ENCODE data around the gene ZNF469. TPM values are rescaled to one million over a fixed set of nuclear protein-coding genes. Genes with fewer than 3 reads are reported as not detected.

ZNF469 gene
- total and polyA plus RNA-seq, 2 donors (not counting 3 experiments of a cell fraction or from before 2014, with no cell fraction given) = 0.90 to 5.7 TPM

GRCh38 chr16:88333848-88334777 is 48.6 kb upstream of the ZNF469 start:
- Histone ChIP-seq H3K4me2 (ENCODE audit: insufficient read depth, low read length) (no peak overlapping the region), H3K9me3 (replicated peaks; ENCODE audit: control insufficient read depth, insufficient read depth, low read length) (no peaks in the 10 kb centered on the region), H3K9me1 (replicated peaks; ENCODE audit: control insufficient read depth, extremely low read depth, insufficient read depth, low read length) (no peaks in the 10 kb centered on the region), H3K9ac (replicated peaks; ENCODE audit: extremely low read depth, insufficient read depth, low read length) (no peak overlapping the region), H2AFZ (ENCODE audit: low read depth, low read length) (no peak overlapping the region), H3K36me3 (ENCODE audit: control insufficient read depth in 2 of 2, extremely low read depth in 1 of 2, insufficient read depth in 2 of 2, low read length in 2 of 2) (no peaks in the 10 kb centered on the region), H3K27me3 (ENCODE audit: control insufficient read depth in 2 of 2, insufficient read depth in 2 of 2, low read length in 2 of 2) (no peaks in the 10 kb centered on the region), H3K79me2 (ENCODE audit: control insufficient read depth, insufficient read depth, low read length) (no peaks in the 10 kb centered on the region), H3K4me3 (replicated peaks in 1 of 3; ENCODE audit: insufficient read depth in 1 of 3, low read depth in 1 of 3, low read length in 3 of 3) (no peak overlapping the region), H3K4me1 (ENCODE audit: control insufficient read depth, extremely low read depth, insufficient read depth, low read length) (peaks cover 17% of the 10 kb centered on the region), H3K27ac (ENCODE audit: insufficient read depth, low read depth, low read length) (peak overlapping the region; percentile 18), H4K20me1 (replicated peaks; ENCODE audit: control insufficient read depth, extremely low read depth, insufficient read depth, low read length) (no peaks in the 10 kb centered on the region)
- DNase-seq (ENCODE audit: low read depth, low spot score) = no peak
- TF ChIP-seq MYC (IDR thresholded peaks at IDR 0.05; ENCODE audit: low read depth, low read length) = no peak
- no peak for TF ChIP-seq JUN (IDR thresholded peaks at IDR 0.05; ENCODE audit: borderline replicate concordance, insufficient read depth, insufficient read length, low read depth)
- TF ChIP-seq, protein P1, sequence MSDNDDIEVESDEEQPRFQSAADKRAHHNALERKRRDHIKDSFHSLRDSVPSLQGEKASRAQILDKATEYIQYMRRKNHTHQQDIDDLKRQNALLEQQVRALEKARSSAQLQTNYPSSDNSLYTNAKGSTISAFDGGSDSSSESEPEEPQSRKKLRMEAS (IDR thresholded peaks at IDR 0.05; ENCODE audit: insufficient read depth, insufficient read length) = no peak
- TF ChIP-seq FOS (IDR thresholded peaks at IDR 0.05; ENCODE audit: borderline replicate concordance, insufficient read depth, low read length) = no peak
- no peak for TF ChIP-seq EZH2 (IDR thresholded peaks at IDR 0.05; ENCODE audit: borderline replicate concordance, low read depth, low read length, severe bottlenecking)
- TF ChIP-seq POLR2AphosphoS5 (IDR thresholded peaks at IDR 0.05; ENCODE audit: insufficient read depth, low read depth, low read length) = no peak
- no peak for TF ChIP-seq CTCF (IDR thresholded peaks at IDR 0.05; ENCODE audit: extremely low read depth in 1 of 2, insufficient read depth in 1 of 2, low read depth in 1 of 2, low read length in 2 of 2)
- ChIA-PET POLR2A (no interaction called here), CTCF (no interaction called here)
- FAIRE-seq = peak; percentile 63
- intact Hi-C loops (cut with micrococcal nuclease) (loop anchor here (2.0 to 5.0 kb wide), 2 partner anchors 37 to 383 kb away; partner anchors contain the start of gene BANP), dilution Hi-C loops (cut with MboI; ENCODE audit: extremely low pct_ligation_motif_present, low sequenced_read_pairs) (no loop called here)
- BruUV-seq (replicated peaks) = no TSS peak
